Measurements from ENCODE around the gene FAM111B.

- TF ChIP-seq CTCF (IDR thresholded peaks at IDR 0.05; ENCODE audit: insufficient read depth, low read length) (no peak), POLR2AphosphoS5 (IDR thresholded peaks at IDR 0.05; ENCODE audit: low read depth) (no peak), GABPA (IDR thresholded peaks at IDR 0.05; ENCODE audit: low read depth) (no peak), REST (IDR thresholded peaks at IDR 0.05; ENCODE audit: insufficient replicate concordance, low read depth) (no peak), SPI1 (IDR thresholded peaks at IDR 0.05; ENCODE audit: borderline replicate concordance, low read depth) (no peak)
These were observed 44.7 kb downstream of the FAM111B start for GRCh38 chr11:59151761-59152160.
